ENCODE results near the gene RAB12. TPM values are rescaled to one million over a fixed set of nuclear protein-coding genes. Genes with fewer than 3 reads are reported as not detected.

The RAB12 gene
- total and polyA plus RNA-seq, 2 of the 8 experiments (the other 6 are each of a cell fraction or from before 2014, with no cell fraction given) = 19.7 to 45.9 TPM

DNA sequence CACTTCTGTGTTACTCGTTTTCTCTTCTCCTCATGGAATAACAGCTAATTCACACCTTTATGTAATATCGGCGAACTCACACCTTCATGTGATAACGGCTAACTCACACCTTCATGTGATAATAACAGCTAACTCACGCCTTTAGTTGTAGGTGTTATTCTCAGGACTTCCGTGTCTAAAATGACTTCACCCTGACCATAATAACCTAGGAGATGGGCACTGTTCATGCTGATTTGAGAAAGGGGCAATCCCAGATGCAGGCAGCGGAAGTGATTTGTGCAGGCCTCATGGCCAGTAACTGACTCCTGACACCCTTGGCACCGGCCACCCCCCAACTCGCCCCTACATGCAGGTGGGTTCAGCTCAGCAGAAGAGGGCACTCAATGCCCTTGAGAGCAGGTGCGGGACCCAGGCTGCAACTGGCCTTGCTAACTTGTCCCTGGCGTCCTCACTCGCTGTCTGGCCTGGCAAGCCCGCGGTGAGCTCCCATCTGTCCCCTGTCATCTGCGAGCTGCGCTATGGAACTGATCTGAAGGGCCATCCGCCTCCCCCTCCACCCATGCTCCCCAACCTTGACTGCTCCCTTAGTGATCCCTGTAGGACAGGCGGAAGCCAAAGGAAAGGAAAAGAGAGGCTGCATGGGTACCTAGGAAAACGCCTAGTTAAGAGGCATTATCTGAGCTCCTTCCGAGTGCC is 53.5 kb downstream of the RAB12 start:
- H3K27me3 ChIP-seq (replicated peaks in 1 of 4; ENCODE audit: control insufficient read depth in 3 of 4, extremely low read depth in 1 of 4, insufficient read depth in 3 of 4, low read length in 3 of 4) = no peaks in the 10 kb centered on the region
- H2BK5ac ChIP-seq (ENCODE audit: low read depth, low read length) = peak overlapping the region; percentile 85; the same call in 1 of the 2 replicates
- no peak for TF ChIP-seq ASH2L (IDR thresholded peaks at IDR 0.05; ENCODE audit: low read length)
- no peak for TF ChIP-seq TCF12 (IDR thresholded peaks at IDR 0.05; ENCODE audit: low read depth, low read length)
- TF ChIP-seq SIX5 (IDR thresholded peaks at IDR 0.05; ENCODE audit: low read depth, low read length) = no peak
- no peak for TF ChIP-seq SP1 (IDR thresholded peaks at IDR 0.05; ENCODE audit: low read depth, low read length)
- no peak for TF ChIP-seq CEBPB (IDR thresholded peaks at IDR 0.05; ENCODE audit: low read depth, low read length)
- no peak for TF ChIP-seq JUND (IDR thresholded peaks at IDR 0.05; ENCODE audit: low read length)
- ChIA-PET CTCF (ENCODE audit: partially characterized antibody) (interaction anchor here (1.1 to 4.5 kb wide), 9 partner anchors 9 to 326 kb away, joined by 3 to 31 read pairs (median 4); no protein-coding TSS in a partner anchor), POLR2A (ENCODE audit: partially characterized antibody) (interaction anchor here (1.0 to 1.9 kb wide), 2 partner anchors 9 to 44 kb away, joined by 3 to 4 read pairs; no protein-coding TSS in a partner anchor)
- peak overlapping the region in 1 of 4 experiments; percentile 46; a peak in 1 of 8 replicates for H3K4me3 ChIP-seq (ENCODE audit: extremely low read depth in 1 of 4, insufficient read depth in 2 of 4, low read depth in 3 of 4, low read length in 4 of 4)
- no peak overlapping the region for H3K56ac ChIP-seq (replicated peaks; ENCODE audit: insufficient read length, low read depth, low read length)
- no peak overlapping the region for H2BK15ac ChIP-seq (ENCODE audit: low read length)
- H3K9me3 ChIP-seq (ENCODE audit: insufficient read depth in 2 of 2, low read depth in 1 of 2, low read length in 1 of 2) = no peaks in the 10 kb centered on the region
- H2BK20ac ChIP-seq (ENCODE audit: low read length) = peak overlapping the region; percentile 62
- no peak overlapping the region for H2AFZ ChIP-seq (ENCODE audit: low read length)
- H3K9ac ChIP-seq (replicated peaks in 1 of 4; ENCODE audit: extremely low read depth in 1 of 4, low read depth in 3 of 4, low read length in 3 of 4) = no peak overlapping the region
- no peaks in the 10 kb centered on the region; the same call in 1 of the 2 replicates for H3K23me2 ChIP-seq (ENCODE audit: low read depth, low read length)
- WGBS, 2 experiments (ENCODE audit: extremely low coverage in 1 of 2, insufficient coverage in 1 of 2, insufficient read length in 1 of 2, insufficient replicate concordance in 2 of 2, low coverage in 1 of 2, low lambda C conversion rate in 2 of 2, missing lambda C conversion rate in 1 of 2) = 71% methylated on average over 18 of the region's 20 CpGs; no CpG with 5 or more reads in 1 of the 2 experiments
- H3K23ac ChIP-seq (ENCODE audit: insufficient read length) = no peak overlapping the region
- no peak overlapping the region for H3K4ac ChIP-seq (replicated peaks; ENCODE audit: insufficient read length, low read depth, low read length)
- FAIRE-seq (no peak), DNase-seq (ENCODE audit: low read depth in 1 of 2, low spot score in 2 of 2) (no peak)
- H4K20me1 ChIP-seq (replicated peaks in 1 of 2; ENCODE audit: control insufficient read depth in 1 of 2, insufficient read depth in 2 of 2, low read length in 2 of 2) = no peaks in the 10 kb centered on the region
- H3K4me1 ChIP-seq (replicated peaks in 1 of 4; ENCODE audit: control insufficient read depth in 3 of 4, insufficient read depth in 4 of 4, low read length in 3 of 4) = peaks cover 5 to 21% (median 13%) of the 10 kb centered on the region in 4 experiments
- no peaks in the 10 kb centered on the region for H3K79me2 ChIP-seq (ENCODE audit: control insufficient read depth in 1 of 2, insufficient read depth in 2 of 2, low read length in 2 of 2)
- H2BK12ac ChIP-seq (ENCODE audit: low read depth, low read length) = peak overlapping the region; percentile 94
- H3K27ac ChIP-seq (ENCODE audit: low read depth, low read length) = no peak overlapping the region
- H3K4me2 ChIP-seq (ENCODE audit: insufficient read depth in 1 of 2, low read depth in 2 of 2, low read length in 2 of 2) = peak overlapping the region; percentile 62 to 64
- H3K18ac ChIP-seq (ENCODE audit: extremely low read depth, low read length) = peak overlapping the region; percentile 86
- H3K79me1 ChIP-seq (ENCODE audit: low read depth, low read length) = no peaks in the 10 kb centered on the region
- H3K14ac ChIP-seq (ENCODE audit: insufficient read length) = no peak overlapping the region
- H2AK5ac ChIP-seq (ENCODE audit: low read depth, low read length) = peak overlapping the region; percentile 42; the same call in 1 of the 2 replicates
- no peak overlapping the region; the same call in 1 of the 2 replicates for H4K8ac ChIP-seq (ENCODE audit: extremely low read depth, insufficient read depth, low read length)
- H4K5ac ChIP-seq (ENCODE audit: insufficient read length, low read depth, low read length) = peak overlapping the region; percentile 41
- peak overlapping the region; percentile 67 for H2BK120ac ChIP-seq (replicated peaks; ENCODE audit: low read depth, low read length)
- H4K91ac ChIP-seq (replicated peaks; ENCODE audit: insufficient read length, low read length) = peak overlapping the region; percentile 79
- H3K36me3 ChIP-seq (ENCODE audit: control insufficient read depth in 2 of 4, insufficient read depth in 4 of 4, low read length in 3 of 4) = no peaks in the 10 kb centered on the region
